ENCODE data around the gene NKAIN4. TPM values are rescaled to one million over a fixed set of nuclear protein-coding genes. Genes with fewer than 3 reads are reported as not detected.

The NKAIN4 gene
- polyA plus RNA-seq, 1 donor (not counting 4 experiments of a cell fraction or from before 2014, with no cell fraction given): not detected

- Histone ChIP-seq H2AFZ (ENCODE audit: control insufficient read depth, low read length) (no peak within 1 kb of the TSS), H3K4me2 (ENCODE audit: control insufficient read depth, extremely low read depth, insufficient read depth, low read depth, low read length) (no peak within 1 kb of the TSS), H3K9me1 (ENCODE audit: control insufficient read depth, extremely low read depth, insufficient read depth, low read length) (no peaks in the 10 kb centered on the region), H3K4me1 (ENCODE audit: control insufficient read depth, extremely low read depth, insufficient read depth, low read length) (no peaks in the 10 kb centered on the region), H3K27me3 (ENCODE audit: control insufficient read depth, extremely low read depth, insufficient read depth, low read length) (peaks cover 19% of the 10 kb centered on the region), H3K27ac (ENCODE audit: control insufficient read depth, insufficient read depth, low read length) (no peak within 1 kb of the TSS), H3K9me3 (ENCODE audit: control insufficient read depth, low read depth, low read length) (no peaks in the 10 kb centered on the region), H3K9ac (ENCODE audit: control insufficient read depth, extremely low read depth, insufficient read depth, low read length) (no peak within 1 kb of the TSS), H3K4me3 (ENCODE audit: control insufficient read depth in 2 of 3, extremely low read depth in 1 of 3, insufficient read depth in 2 of 3, low read depth in 1 of 3, low read length in 3 of 3) (no peak within 1 kb of the TSS), H4K20me1 (ENCODE audit: control insufficient read depth, extremely low read depth, insufficient read depth, low read length) (no peaks in the 10 kb centered on the region), H3K79me2 (ENCODE audit: control insufficient read depth, insufficient read depth, low read length) (no peaks in the 10 kb centered on the region), H3K36me3 (ENCODE audit: control insufficient read depth in 2 of 2, extremely low read depth in 1 of 2, insufficient read depth in 2 of 2, low read length in 2 of 2) (no peaks in the 10 kb centered on the region)
- FAIRE-seq (no peak), DNase-seq (ENCODE audit: low read depth, low spot score) (no peak)
- dilution Hi-C loops (cut with MboI; ENCODE audit: extremely low pct_ligation_motif_present, low sequenced_read_pairs): no loop called here
- TF ChIP-seq CTCF (optimal IDR thresholded peaks at IDR 0.05 in 1 of 3, IDR thresholded peaks at IDR 0.05 in 1 of 3, conservative IDR thresholded peaks at IDR 0.05 in 1 of 3; ENCODE audit: extremely low read depth in 1 of 3, insufficient read depth in 2 of 3, low read length in 3 of 3) (no peak), EZH2 (IDR thresholded peaks at IDR 0.05; ENCODE audit: low read length) (no peak)
Observed at GRCh38 chr20:63235399-63235983, 18.8 kb downstream of the NKAIN4 start, which contains the start of gene BIRC7. BIRC7 (plus strand) TSS chr20:63235905; CDS start chr20:63236097, 192 bp downstream.

DNA sequence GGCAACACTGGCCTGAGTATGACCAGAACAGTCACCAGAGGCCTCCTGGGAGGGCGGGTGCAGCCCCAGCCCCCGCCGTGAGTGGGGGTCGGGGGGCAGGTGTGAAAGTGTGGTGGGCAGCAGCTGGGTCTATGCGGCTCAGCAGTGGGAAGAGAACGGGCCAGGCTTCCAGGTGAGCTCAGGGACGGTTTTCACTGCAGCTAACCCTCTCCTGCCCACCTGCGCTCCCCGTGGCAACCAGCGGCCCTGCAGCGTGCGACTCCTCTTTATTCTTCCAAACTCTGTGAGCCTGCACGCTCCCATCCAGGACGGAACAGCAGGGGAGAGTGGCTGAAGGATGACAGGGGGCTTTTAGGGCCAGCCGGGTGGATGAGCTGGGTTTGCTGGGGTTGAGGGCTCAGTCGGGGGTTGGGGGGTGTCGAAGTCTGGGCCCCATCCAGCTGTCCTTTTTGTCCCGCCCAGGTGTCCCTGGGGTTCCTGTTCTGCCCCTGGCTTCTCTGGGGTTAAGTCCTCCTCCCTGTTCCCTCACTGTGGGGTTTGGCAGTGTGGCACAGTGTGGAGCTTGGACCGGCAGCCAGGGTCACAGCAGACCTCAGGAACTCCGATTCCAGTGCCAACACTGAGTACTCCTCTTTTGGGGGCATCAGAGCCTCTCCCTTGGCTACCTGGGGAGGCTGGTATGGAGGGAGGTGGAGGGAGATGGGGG is 19.4 kb downstream of the NKAIN4 start:
- Histone ChIP-seq H3K9me3 (ENCODE audit: control insufficient read depth, low read depth, low read length) (no peaks in the 10 kb centered on the region), H3K9ac (ENCODE audit: control insufficient read depth, extremely low read depth, insufficient read depth, low read length) (no peak overlapping the region), H2AFZ (ENCODE audit: control insufficient read depth, low read length) (no peak overlapping the region), H3K36me3 (ENCODE audit: control insufficient read depth in 2 of 2, extremely low read depth in 1 of 2, insufficient read depth in 2 of 2, low read length in 2 of 2) (no peaks in the 10 kb centered on the region), H3K4me3 (ENCODE audit: control insufficient read depth in 2 of 3, extremely low read depth in 1 of 3, insufficient read depth in 2 of 3, low read depth in 1 of 3, low read length in 3 of 3) (no peak overlapping the region), H3K9me1 (ENCODE audit: control insufficient read depth, extremely low read depth, insufficient read depth, low read length) (no peaks in the 10 kb centered on the region), H3K4me2 (ENCODE audit: control insufficient read depth, extremely low read depth, insufficient read depth, low read depth, low read length) (no peak overlapping the region), H3K4me1 (ENCODE audit: control insufficient read depth, extremely low read depth, insufficient read depth, low read length) (no peaks in the 10 kb centered on the region), H3K27ac (ENCODE audit: control insufficient read depth, insufficient read depth, low read length) (no peak overlapping the region), H4K20me1 (ENCODE audit: control insufficient read depth, extremely low read depth, insufficient read depth, low read length) (no peaks in the 10 kb centered on the region), H3K79me2 (ENCODE audit: control insufficient read depth, insufficient read depth, low read length) (no peaks in the 10 kb centered on the region), H3K27me3 (ENCODE audit: control insufficient read depth, extremely low read depth, insufficient read depth, low read length) (peaks cover 22% of the 10 kb centered on the region)
- peak; percentile 46 for FAIRE-seq
- DNase-seq (ENCODE audit: low read depth, low spot score): no peak
- dilution Hi-C loops (cut with MboI; ENCODE audit: extremely low pct_ligation_motif_present, low sequenced_read_pairs): no loop called here
- TF ChIP-seq CTCF (optimal IDR thresholded peaks at IDR 0.05 in 1 of 3, IDR thresholded peaks at IDR 0.05 in 1 of 3, conservative IDR thresholded peaks at IDR 0.05 in 1 of 3; ENCODE audit: extremely low read depth in 1 of 3, insufficient read depth in 2 of 3, low read length in 3 of 3): peak; percentile 77 to 90 (median 81)
- no peak for TF ChIP-seq EZH2 (IDR thresholded peaks at IDR 0.05; ENCODE audit: low read length)

All from keratinocyte (primary cell).